ENCODE data around the gene TMEM187. TPM values are rescaled to one million over a fixed set of nuclear protein-coding genes. Genes with fewer than 3 reads are reported as not detected.

TMEM187 gene
- total RNA-seq, 1 donor from 2014 or later: 8.6 TPM

DNA sequence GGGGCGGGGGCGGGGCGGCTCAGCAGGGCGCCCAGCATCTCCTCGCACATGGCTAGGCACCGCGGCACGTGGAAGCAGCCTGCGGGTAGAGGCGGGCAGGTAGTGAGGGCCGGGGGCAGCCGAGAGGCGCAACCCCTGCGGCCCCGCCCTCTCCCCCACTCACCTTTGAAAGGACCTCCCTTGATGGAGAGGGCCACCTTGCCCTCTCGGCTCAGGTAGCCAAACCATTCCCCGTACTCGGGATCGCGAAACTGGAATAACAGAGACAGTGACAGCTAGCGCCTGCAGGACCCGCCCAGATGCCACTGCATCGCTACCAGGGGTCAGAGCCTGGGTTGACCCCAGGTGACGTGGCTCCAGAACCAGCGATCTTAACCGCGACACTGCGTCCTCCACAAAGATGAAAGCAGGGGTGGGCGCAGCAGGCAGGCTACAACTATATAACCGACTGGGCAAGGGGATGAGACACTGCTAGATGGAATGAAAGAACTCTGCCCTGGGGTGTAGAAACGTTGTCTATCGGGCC, 37.2 kb upstream of the TMEM187 start:
- TF ChIP-seq, protein P1, sequence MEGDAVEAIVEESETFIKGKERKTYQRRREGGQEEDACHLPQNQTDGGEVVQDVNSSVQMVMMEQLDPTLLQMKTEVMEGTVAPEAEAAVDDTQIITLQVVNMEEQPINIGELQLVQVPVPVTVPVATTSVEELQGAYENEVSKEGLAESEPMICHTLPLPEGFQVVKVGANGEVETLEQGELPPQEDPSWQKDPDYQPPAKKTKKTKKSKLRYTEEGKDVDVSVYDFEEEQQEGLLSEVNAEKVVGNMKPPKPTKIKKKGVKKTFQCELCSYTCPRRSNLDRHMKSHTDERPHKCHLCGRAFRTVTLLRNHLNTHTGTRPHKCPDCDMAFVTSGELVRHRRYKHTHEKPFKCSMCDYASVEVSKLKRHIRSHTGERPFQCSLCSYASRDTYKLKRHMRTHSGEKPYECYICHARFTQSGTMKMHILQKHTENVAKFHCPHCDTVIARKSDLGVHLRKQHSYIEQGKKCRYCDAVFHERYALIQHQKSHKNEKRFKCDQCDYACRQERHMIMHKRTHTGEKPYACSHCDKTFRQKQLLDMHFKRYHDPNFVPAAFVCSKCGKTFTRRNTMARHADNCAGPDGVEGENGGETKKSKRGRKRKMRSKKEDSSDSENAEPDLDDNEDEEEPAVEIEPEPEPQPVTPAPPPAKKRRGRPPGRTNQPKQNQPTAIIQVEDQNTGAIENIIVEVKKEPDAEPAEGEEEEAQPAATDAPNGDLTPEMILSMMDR (IDR thresholded peaks at IDR 0.05): no peak
- TF ChIP-seq POLR2AphosphoS5 (IDR thresholded peaks at IDR 0.05; ENCODE audit: insufficient read depth in 1 of 2, low read depth in 1 of 2) (no peak), POLR2A (IDR thresholded peaks at IDR 0.05) (no peak)
- Histone ChIP-seq H3K9me3 (no peaks in the 10 kb centered on the region), H3K27ac (peak overlapping the region; percentile 48), H3K36me3 (no peaks in the 10 kb centered on the region), H3K27me3 (no peaks in the 10 kb centered on the region), H3K4me3 (peak overlapping the region; percentile 64), H3K4me1 (peaks cover 15% of the 10 kb centered on the region)
- DNase-seq (ENCODE audit: extremely low spot score in 2 of 2): no peak
- intact Hi-C loops (cut with DNase I): no loop called here

DNA sequence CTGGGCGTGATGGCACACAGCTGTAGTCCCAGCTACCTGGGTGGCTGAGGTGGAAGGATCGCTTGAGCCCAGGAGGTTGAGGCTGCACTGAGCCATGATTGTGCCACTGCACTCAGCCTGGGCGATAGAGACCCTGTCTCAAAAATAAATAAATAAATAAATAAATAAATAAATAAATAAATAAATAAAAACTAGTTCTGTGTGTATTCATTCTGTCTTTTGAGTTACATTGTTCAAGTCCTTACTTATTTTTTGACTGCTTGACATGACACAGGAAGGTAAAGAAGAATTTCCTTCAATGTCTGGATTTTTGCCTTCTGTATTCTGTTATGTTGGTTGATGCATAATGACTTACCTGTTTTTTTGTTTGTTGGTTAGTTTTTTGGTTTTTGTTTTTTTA, 35.5 kb upstream of the TMEM187 start:
- intact Hi-C loops (cut with DNase I): no loop called here
- Histone ChIP-seq H3K27me3 (no peaks in the 10 kb centered on the region), H3K4me3 (no peak overlapping the region), H3K9me3 (no peaks in the 10 kb centered on the region), H3K4me1 (peaks cover 15% of the 10 kb centered on the region), H3K36me3 (no peaks in the 10 kb centered on the region), H3K27ac (no peak overlapping the region)
- TF ChIP-seq, protein P1 (IDR thresholded peaks at IDR 0.05): no peak
- no peak for TF ChIP-seq POLR2AphosphoS5 (IDR thresholded peaks at IDR 0.05; ENCODE audit: insufficient read depth in 1 of 2, low read depth in 1 of 2)
- TF ChIP-seq POLR2A (IDR thresholded peaks at IDR 0.05): no peak
- no peak for DNase-seq (ENCODE audit: extremely low spot score in 2 of 2)

DNA sequence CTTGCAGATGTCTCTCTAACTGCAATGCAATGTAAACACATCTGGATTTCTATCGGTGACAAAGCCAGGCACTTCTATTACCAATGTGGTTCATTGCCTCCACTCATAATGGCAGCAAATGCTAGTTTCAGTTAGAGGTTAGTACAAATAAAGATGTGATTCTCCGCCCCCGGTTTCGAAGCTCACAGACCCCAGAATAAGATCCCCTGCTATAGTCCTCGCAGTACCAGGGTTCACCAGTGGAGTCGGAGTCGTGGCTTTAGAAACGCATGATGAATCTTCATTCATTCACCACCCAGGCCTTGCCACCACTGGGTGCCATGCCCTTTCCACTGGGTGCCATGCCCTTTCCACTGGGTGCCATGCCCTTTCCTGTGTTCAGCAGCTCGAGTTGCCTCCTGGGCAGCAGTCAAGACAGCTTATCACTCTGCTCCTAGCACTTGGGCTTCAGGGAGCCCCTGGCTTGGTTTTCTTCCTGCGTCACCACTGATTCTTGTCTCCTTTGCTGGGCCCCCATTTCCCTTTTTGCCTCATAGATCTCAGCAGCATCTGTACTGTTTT, 34.2 kb upstream of the TMEM187 start:
- peaks cover 15% of the 10 kb centered on the region for H3K4me1 ChIP-seq
- TF ChIP-seq, protein P1 (IDR thresholded peaks at IDR 0.05): no peak
- TF ChIP-seq POLR2AphosphoS5 (IDR thresholded peaks at IDR 0.05; ENCODE audit: insufficient read depth in 1 of 2, low read depth in 1 of 2) (no peak), POLR2A (IDR thresholded peaks at IDR 0.05) (no peak)
- intact Hi-C loops (cut with DNase I): no loop called here
- H3K27ac ChIP-seq: no peak overlapping the region
- no peaks in the 10 kb centered on the region for H3K9me3 ChIP-seq
- no peaks in the 10 kb centered on the region for H3K27me3 ChIP-seq
- H3K36me3 ChIP-seq: no peaks in the 10 kb centered on the region
- no peak overlapping the region for H3K4me3 ChIP-seq
- no peak for DNase-seq (ENCODE audit: extremely low spot score in 2 of 2)

DNA sequence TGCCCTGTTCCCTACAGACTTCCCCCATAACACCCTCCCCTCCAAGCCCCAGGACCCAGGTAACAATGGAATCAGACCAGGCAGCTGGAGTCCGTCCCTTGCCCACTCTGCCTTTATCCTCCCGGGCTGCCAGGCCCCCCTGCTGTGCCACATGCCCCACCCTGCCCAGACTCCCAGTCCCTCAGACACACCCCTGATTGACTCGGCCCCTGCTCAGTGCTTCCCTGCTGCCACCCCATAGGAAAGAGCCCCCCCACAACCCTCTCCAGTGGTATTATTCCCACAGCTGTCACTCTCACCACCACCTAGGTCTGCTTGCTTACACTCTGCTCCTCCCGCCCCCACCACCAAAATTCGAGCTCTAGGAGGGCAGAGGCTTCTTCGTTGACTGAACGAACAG, 33.0 kb upstream of the TMEM187 start:
- intact Hi-C loops (cut with DNase I): no loop called here
- H3K27me3 ChIP-seq: no peaks in the 10 kb centered on the region
- DNase-seq (ENCODE audit: extremely low spot score in 2 of 2): no peak
- H3K27ac ChIP-seq: no peak overlapping the region
- H3K4me1 ChIP-seq: peaks cover 7% of the 10 kb centered on the region
- no peaks in the 10 kb centered on the region for H3K36me3 ChIP-seq
- TF ChIP-seq, protein P1 (IDR thresholded peaks at IDR 0.05): no peak
- TF ChIP-seq POLR2AphosphoS5 (IDR thresholded peaks at IDR 0.05; ENCODE audit: insufficient read depth in 1 of 2, low read depth in 1 of 2): no peak
- TF ChIP-seq POLR2A (IDR thresholded peaks at IDR 0.05): no peak
- H3K9me3 ChIP-seq: no peaks in the 10 kb centered on the region
- no peak overlapping the region for H3K4me3 ChIP-seq
